Stomach (tissue), 4 donors: ENCODE results near the gene EML2.

Experiments used
- POLR2AphosphoS5 ChIP-seq, 3 donors: sonication (generic); formaldehyde crosslinking; IDR thresholded peaks; one replicate each; pipeline ENCODE4 v1.6.1; 2016; ENCODE audit warnings: antibody characterized with exemption in 3 of 3
- TF ChIP-seq, protein P1 (sequence below), 7 experiments: fragments of 450-650 bp in 4 of 7; fragments of 200-600 bp in 3 of 7; sonication (generic) in 3 of 7; IDR thresholded peaks; one replicate each; pipeline ENCODE4 v1.5.1; 2016 to 2019; ENCODE audit warnings: antibody characterized with exemption in 7 of 7, control low read depth in 2 of 7, mild to moderate bottlenecking in 1 of 7

DNA sequence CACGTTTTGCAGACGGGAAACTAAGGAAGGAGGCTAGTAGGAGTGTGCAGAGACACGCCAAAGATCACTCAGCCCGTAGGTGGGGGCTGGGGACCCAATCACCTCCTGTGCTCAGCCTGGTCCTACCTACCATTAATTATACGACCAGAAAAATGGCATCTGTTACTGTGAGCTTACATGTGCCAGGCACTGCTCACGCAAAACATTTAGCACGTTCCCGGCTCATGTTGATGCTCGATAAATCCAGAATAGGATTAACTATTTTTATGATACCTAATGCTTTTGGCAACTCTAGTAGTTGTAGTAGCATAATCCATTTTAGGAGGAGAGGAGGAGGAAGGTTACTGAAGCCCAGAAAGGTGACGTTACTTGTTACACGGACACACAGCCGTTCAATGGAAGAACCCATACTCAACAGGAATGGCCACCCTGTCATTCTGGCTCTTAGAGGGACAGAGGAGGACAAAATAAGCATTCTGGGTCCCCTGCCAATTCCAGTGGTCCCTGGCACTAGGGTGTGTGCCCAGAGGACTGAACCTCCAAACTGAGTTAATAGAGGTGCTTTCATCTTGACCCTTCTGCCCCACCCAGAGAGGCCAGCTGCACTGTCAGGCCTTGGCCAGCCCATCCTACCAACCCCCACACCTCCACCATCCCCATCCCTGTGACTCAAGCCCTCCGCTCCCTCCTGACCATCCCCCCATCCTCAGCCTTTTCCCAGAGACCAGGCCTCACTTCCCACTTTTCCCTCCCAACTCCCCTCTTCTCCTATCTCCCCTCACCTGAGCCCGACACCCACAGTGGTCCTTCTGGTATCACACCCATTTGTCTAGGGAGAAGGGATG, 5.0 kb upstream of the EML2 start:
- TF ChIP-seq, protein P1, sequence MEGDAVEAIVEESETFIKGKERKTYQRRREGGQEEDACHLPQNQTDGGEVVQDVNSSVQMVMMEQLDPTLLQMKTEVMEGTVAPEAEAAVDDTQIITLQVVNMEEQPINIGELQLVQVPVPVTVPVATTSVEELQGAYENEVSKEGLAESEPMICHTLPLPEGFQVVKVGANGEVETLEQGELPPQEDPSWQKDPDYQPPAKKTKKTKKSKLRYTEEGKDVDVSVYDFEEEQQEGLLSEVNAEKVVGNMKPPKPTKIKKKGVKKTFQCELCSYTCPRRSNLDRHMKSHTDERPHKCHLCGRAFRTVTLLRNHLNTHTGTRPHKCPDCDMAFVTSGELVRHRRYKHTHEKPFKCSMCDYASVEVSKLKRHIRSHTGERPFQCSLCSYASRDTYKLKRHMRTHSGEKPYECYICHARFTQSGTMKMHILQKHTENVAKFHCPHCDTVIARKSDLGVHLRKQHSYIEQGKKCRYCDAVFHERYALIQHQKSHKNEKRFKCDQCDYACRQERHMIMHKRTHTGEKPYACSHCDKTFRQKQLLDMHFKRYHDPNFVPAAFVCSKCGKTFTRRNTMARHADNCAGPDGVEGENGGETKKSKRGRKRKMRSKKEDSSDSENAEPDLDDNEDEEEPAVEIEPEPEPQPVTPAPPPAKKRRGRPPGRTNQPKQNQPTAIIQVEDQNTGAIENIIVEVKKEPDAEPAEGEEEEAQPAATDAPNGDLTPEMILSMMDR (IDR thresholded peaks at IDR 0.05): no peak
- TF ChIP-seq POLR2AphosphoS5 (IDR thresholded peaks at IDR 0.05): no peak
